HT-29 (cell line): ENCODE data around the gene COPB1. TPM values are rescaled to one million over a fixed set of nuclear protein-coding genes. Genes with fewer than 3 reads are reported as not detected.

Experiments
- DNase-seq: peaks from one replicate; pipeline ENCODE4 v3.0.0-alpha.2; 2015; ENCODE audit warnings: low spot score
- small RNA-seq: library from RNA; depleted of rRNA; stranded (forward); fragments of <200 nt; gene quantifications from one replicate; pipeline ENCODE3, GENCODE V24; 2014
- total RNA-seq: library from RNA; depleted of rRNA; stranded (reverse); fragments of >200 nt; shearing (Covaris generic); gene quantifications from 2 replicates; pipeline ENCODE4 v1.2.3, GENCODE V29; 2014; rRNA removed

Gene COPB1
- total RNA-seq, 1 experiment from 2014 or later, result 77.0 TPM

DNA sequence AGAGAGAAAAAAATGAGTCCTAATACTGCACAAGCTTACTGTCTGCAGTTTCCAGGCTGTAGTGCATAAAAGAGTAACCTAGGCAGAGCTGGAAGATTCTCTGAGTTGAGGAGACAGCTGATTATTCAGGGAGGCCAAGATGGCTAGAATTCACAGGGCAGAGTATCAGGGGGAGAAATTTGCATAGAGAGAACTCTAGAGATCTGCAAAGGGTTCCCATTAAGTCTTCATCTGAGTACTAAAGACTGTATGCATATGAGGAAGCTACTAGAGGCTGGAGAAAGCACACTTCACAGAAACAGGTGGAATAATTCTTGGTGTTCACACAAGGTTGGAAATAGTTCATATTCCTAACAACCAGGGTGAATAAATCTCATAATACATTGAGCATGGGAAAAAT is 74.0 kb downstream of the COPB1 start:
- DNase-seq, result no peak

DNA sequence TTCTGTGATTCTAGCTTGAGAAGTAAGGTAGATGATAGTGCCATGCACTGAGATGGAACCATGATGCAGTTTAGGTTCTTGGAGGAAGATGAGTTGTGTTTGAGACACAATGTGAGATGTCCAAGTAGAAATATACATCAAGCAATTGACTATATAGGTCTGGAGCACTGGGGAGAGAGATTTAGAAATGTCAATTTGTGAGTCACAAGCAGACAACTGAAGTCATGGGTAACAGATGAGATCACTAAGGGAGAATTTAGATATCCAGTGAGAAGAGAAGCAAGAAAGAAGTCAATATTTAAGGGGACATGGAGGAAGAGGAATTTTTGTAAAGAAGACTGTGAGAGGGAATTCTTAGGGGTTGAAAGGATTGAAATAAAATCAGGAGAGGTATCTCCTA is 75.5 kb downstream of the COPB1 start:
- DNase-seq, result no peak

GRCh38 chr11:14423633-14424032 is 76.0 kb downstream of the COPB1 start:
- no peak for DNase-seq

GRCh38 chr11:14422814-14423182 is 76.8 kb downstream of the COPB1 start:
- no peak for DNase-seq

GRCh38 chr11:14422052-14422813 is 77.4 kb downstream of the COPB1 start:
- DNase-seq, result peak; percentile 45

- DNase-seq, result no peak
Measured at GRCh38 chr11:14420223-14420622, 79.4 kb downstream of the COPB1 start.

DNA sequence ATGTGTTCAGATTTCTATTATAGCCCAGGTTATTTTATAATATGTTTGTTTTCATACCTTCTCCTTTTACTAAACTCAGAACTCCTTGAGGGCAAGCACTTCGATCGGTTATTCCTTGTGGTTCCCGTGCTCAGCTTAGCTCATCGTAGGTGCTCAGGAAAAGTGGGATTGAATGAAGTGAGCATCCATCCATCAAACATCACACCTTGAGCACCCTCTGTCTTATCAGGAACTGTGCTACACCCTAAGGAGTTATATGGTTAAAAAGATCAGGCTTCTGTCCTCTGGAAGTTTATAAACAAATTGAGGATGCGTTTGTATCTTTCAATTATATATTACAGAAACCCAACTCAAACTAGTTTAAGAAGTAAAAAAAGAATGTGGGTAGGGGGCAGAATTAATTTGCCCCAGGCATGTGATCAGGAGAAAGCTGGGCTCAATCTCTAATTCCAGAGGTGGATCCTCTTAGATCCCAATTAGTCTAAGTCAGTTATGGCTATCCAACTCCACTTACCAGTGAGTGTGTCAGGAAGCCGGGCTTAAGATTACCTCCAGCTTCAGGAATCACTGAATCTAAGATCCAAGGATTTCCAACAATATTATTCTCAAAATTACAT is 80.7 kb downstream of the COPB1 start:
- DNase-seq, result peak; percentile 69

GRCh38 chr11:14417617-14418374 is 81.8 kb downstream of the COPB1 start:
- no peak for DNase-seq

GRCh38 chr11:14417186-14417585 is 82.4 kb downstream of the COPB1 start:
- no peak for DNase-seq

DNA sequence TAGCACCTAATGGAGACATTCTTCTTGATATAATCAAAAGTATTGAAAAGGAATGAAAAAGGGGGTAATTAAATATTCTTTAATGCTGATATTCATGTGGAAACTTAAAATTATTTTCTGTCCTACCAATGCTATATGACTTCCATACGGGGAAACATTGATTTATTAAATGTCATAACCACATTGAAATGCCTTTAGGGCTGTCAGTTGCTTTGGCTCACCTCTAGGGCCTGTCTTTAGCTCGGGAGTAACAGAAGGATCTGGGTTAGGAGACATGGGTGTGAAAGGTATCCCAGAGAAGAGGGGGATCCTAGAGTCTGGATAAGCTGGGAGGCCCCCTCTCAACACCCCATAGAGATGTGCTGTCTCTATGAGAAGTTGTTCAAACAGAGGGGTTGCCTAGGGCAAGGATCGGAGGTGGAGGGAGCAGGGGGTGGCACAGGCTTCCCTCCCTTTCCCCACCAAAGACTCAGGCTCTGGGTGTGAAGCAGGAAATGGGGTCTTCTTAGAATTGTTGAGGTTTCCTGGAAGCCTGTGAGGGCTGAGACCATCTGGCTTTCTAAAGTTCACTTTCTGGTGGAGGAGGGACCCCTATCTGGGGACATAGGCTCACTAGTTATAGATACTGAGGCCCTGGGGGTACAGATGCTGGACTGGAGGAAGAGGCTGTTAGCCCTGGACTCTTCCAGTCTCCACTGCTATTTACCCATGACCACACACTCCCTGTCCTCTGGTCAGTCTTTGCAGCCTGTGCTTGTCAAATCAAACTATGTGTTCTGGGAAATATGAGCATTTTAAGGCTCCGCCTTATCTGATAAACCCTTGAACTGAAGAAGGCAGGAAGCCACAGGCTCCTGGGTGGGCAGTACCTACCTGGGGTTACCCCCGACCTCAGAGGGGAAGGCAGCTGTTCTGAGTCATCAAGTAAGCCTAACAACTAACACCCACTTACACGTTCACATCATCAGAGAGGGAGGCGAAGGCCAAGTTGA is 84.8 kb downstream of the COPB1 start:
- DNase-seq, result no peak

- no peak for DNase-seq
Measured at GRCh38 chr11:14413307-14414069, 86.1 kb downstream of the COPB1 start.

- no peak for DNase-seq
Measured at GRCh38 chr11:14411818-14412217, 87.8 kb downstream of the COPB1 start.

- no peak for DNase-seq
Measured at GRCh38 chr11:14409891-14410290, 89.7 kb downstream of the COPB1 start.

DNA sequence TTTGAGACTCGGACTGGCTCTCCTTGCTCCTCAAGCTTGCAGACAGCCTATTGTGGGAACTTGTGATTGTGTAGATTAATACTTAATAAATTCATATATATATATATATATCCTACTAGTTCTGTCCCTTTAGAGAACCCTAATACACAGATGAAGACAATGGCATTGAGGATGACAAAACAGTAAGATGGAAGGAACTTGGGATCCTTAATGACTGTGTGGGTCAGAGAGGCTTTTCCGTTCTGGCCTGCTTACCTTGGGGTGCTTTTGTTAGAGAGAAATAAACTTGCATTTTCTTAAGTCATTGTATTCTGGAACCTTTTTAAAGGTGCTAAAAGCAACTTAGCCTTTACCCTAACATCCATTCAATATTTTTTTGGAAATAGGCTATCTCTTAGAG is 91.0 kb downstream of the COPB1 start:
- no peak for DNase-seq

Small RNA genes lying within 50 kb of the gene (small RNA-seq; reads per million reads assigned to genes)
- not detected for gene RNU7-49P

Other genes with a start within 250 kb of the COPB1 start
- gene RRAS2, start 140.6 kb downstream of the COPB1 start, total RNA-seq, result 74.8 and 78.3 TPM in 2 replicates
- gene PSMA1, start 20.6 kb upstream of the COPB1 start, total RNA-seq, result 121 and 139 TPM in 2 replicates
- 25.9 and 31.2 TPM in 2 replicates for gene PDE3B, start 144.0 kb upstream of the COPB1 start, total RNA-seq